C4-2B (cell line): Measurements from ENCODE around the gene SNPH.

Source experiments
- ZFX ChIP-seq: fragments of 450-650 bp; IDR thresholded peaks from 2 replicates; pipeline ENCODE4 v1.6.1; 2017
- TF ChIP-seq, protein P1 (sequence below): fragments of 450-650 bp; conservative IDR thresholded peaks from 2 replicates; pipeline ENCODE4 v1.5.1; 2017; ENCODE audit warnings: mild to moderate bottlenecking

DNA sequence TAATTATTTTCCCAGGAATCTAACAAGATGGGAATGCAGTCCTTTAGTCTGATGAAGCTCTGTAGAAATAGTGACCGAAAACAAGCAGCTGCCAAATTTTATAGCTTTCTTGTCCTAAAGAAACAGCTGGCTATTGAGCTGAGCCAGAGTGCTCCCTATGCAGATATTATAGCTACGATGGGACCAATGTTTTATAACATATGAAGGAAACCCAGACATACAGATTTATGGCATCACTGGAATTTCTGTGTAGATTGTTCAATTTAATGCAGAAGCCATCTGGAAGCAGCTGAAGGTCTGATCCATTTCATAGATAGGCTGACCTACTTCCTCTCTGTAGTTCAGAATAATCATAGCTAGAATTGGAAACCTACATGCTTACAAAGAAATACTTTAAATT lies 11.8 kb upstream of the SNPH start:
- TF ChIP-seq, protein P1, sequence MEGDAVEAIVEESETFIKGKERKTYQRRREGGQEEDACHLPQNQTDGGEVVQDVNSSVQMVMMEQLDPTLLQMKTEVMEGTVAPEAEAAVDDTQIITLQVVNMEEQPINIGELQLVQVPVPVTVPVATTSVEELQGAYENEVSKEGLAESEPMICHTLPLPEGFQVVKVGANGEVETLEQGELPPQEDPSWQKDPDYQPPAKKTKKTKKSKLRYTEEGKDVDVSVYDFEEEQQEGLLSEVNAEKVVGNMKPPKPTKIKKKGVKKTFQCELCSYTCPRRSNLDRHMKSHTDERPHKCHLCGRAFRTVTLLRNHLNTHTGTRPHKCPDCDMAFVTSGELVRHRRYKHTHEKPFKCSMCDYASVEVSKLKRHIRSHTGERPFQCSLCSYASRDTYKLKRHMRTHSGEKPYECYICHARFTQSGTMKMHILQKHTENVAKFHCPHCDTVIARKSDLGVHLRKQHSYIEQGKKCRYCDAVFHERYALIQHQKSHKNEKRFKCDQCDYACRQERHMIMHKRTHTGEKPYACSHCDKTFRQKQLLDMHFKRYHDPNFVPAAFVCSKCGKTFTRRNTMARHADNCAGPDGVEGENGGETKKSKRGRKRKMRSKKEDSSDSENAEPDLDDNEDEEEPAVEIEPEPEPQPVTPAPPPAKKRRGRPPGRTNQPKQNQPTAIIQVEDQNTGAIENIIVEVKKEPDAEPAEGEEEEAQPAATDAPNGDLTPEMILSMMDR: no peak
- TF ChIP-seq ZFX: no peak
